Bronchial epithelial cell (primary cell): ENCODE results near the gene GABRQ. TPM values are rescaled to one million over a fixed set of nuclear protein-coding genes. Genes with fewer than 3 reads are reported as not detected.
"Not testable (repeated sequence)": the region's sequence is repeated elsewhere in the genome, so short reads cannot be mapped to it uniquely, and the experiment has no call there.

Experiments used
- DNase-seq: peaks from one replicate; pipeline ENCODE4 v3.0.0-alpha.2; 2010; ENCODE audit warnings: low read depth
- FAIRE-seq: peaks from 2 replicates; lab custom pipeline; 2011; peaks lifted over from hg19 to GRCh38; lab: Jason Lieb, UNC
- H3K27me3 ChIP-seq: 2 replicates; pipeline ENCODE4 v1.5.1; 2011; ENCODE audit warnings: low read length; ENCODE audit not compliant: control insufficient read depth, insufficient read depth
- H3K36me3 ChIP-seq: 2 replicates; pipeline ENCODE4 v1.5.1; 2011; ENCODE audit warnings: low read length; ENCODE audit not compliant: control insufficient read depth, insufficient read depth
- H3K4me3 ChIP-seq: 2 replicates; pipeline ENCODE4 v1.5.1; 2011; ENCODE audit warnings: mild to moderate bottlenecking, low read depth, low read length, control low read depth
- CTCF ChIP-seq: IDR thresholded peaks from 2 replicates; pipeline ENCODE4 v1.5.1; 2011; ENCODE audit warnings: mild to moderate bottlenecking, moderate library complexity, low read length, control low read depth, inconsistent platforms; ENCODE audit not compliant: insufficient read depth, severe bottlenecking
- total RNA-seq: library from RNA; depleted of rRNA; stranded (reverse); fragments of >200 nt; gene quantifications from 2 replicates; pipeline ENCODE4 v1.2.1, GENCODE V29; 2014

The GABRQ gene
- total RNA-seq, 1 donor from 2014 or later: under 0.01 TPM

DNA sequence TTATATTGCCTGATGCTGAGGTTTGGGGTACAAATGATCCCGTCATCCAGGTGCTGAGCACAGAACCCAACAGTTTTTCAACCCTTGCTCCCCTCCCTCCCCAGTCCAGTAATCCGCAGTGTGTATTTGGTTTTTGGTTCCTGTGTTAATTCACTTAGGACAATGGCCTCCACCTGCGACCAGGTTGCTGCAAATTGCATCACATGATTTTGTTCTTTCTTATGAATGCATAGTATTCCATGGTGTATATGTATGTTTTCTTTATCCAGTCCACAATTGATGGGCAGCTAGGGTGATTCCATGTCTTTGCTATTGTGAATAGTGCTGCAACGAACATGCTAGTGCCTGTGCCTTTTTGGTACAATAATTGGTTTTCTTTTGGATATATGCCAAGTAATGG, 25.4 kb downstream of the GABRQ start:
- H3K27me3 ChIP-seq: no peaks in the 10 kb centered on the region
- FAIRE-seq: no peak
- H3K36me3 ChIP-seq: no peaks in the 10 kb centered on the region
- no peak overlapping the region for H3K4me3 ChIP-seq
- no peak for DNase-seq
- no peak for TF ChIP-seq CTCF

DNA sequence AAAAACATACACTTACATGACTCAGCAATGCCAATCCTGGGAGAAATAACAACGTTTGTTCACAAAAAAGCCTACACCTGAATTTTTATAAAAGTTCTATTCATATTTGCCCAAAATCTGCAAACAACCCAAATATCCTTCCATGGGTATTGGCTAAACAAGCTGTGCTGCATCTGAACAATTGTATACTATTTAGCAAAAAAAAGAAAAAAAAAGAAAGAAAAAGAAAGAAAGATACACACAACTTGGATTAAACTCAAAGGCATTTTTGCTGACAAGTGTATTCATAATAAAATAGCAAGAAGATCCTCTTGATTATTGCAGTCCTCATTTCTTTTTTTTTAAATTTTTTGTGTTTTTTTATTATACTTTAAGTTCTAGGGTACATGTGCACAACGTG, 36.4 kb downstream of the GABRQ start:
- DNase-seq (no peak), FAIRE-seq (no peak)
- H3K27me3 ChIP-seq: no peaks in the 10 kb centered on the region
- no peak for TF ChIP-seq CTCF
- H3K4me3 ChIP-seq: no peak overlapping the region
- H3K36me3 ChIP-seq: no peaks in the 10 kb centered on the region

- H3K36me3 ChIP-seq, DNase-seq, H3K27me3 ChIP-seq, FAIRE-seq, H3K4me3 ChIP-seq: not testable (repeated sequence)
Measured at GRCh38 chrX:152674652-152675051, 37.0 kb downstream of the GABRQ start.

- peak; percentile 18 for FAIRE-seq
- H3K36me3 ChIP-seq, H3K4me3 ChIP-seq, DNase-seq, H3K27me3 ChIP-seq: not testable (repeated sequence)
Measured at GRCh38 chrX:152681012-152681411, 43.3 kb downstream of the GABRQ start.

DNA sequence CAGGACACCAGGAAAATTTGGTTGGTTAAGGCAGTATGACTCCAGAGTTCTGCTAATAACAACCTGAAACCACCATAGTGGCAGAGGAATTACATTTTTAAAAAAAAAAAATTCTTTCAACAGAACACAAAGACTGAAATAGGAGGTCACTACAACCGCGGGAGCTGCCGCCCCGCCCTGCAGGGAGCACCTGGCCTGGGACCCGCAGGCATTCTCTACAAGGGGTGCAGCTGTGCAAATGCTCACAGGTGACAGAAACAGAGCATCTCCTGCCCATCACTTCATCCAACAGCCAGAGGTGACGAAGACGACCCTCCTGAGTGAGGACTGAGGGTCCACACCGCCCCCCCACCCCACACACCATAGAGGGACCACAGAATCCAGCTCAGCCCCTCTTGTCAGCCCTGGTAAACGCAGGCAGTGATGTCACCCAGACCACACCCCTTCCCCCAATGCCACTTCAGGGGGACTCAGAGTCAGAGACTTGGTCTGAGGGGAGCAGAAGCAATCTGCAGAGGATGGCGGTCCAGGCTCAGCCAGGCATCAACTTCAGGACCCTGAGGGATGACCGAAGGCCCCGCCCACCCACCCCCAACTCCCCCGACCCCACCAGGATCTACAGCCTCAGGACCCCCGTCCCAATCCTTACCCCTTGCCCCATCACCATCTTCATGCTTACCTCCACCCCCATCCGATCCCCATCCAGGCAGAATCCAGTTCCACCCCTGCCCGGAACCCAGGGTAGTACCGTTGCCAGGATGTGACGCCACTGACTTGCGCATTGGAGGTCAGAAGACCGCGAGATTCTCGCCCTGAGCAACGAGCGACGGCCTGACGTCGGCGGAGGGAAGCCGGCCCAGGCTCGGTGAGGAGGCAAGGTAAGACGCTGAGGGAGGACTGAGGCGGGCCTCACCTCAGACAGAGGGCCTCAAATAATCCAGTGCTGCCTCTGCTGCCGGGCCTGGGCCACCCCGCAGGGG, 60.5 kb downstream of the GABRQ start, which contains the start of gene MAGEA3:
MAGEA3 (plus strand) TSS at position 843 of the 980 bp plus-strand sequence. CDS start 2,039 bp downstream, outside the sequence.
- DNase-seq, FAIRE-seq, H3K36me3 ChIP-seq, H3K27me3 ChIP-seq, H3K4me3 ChIP-seq: not testable (repeated sequence)

- H3K36me3 ChIP-seq, H3K27me3 ChIP-seq, H3K4me3 ChIP-seq, DNase-seq: not testable (repeated sequence)
- FAIRE-seq: peak; percentile 77
Measured at GRCh38 chrX:152700390-152700789, 62.7 kb downstream of the GABRQ start.

- DNase-seq, H3K27me3 ChIP-seq, H3K4me3 ChIP-seq, H3K36me3 ChIP-seq: not testable (repeated sequence)
- FAIRE-seq: peak; percentile 98
Measured at GRCh38 chrX:152706500-152706899, 68.8 kb downstream of the GABRQ start.

Other genes starting within 250 kb of the GABRQ start
- not detected in 2 replicates for gene GABRA3, start 186.6 kb upstream of the GABRQ start, total RNA-seq
- not detected in 2 replicates for gene MAGEA3, start 60.9 kb downstream of the GABRQ start, total RNA-seq
- not detected in 2 replicates for gene CSAG2, start 71.4 kb downstream of the GABRQ start, total RNA-seq
- not detected in 2 replicates for gene MAGEA2B, start 76.7 kb downstream of the GABRQ start, total RNA-seq
- not detected in 2 replicates for gene CSAG1, start 95.8 kb downstream of the GABRQ start, total RNA-seq
- gene MAGEA12, start 95.9 kb downstream of the GABRQ start, total RNA-seq: not detected in 2 replicates
- not detected in 2 replicates for gene MAGEA2, start 115.9 kb downstream of the GABRQ start, total RNA-seq
- not detected in 2 replicates for gene CSAG3, start 121.3 kb downstream of the GABRQ start, total RNA-seq
- not detected in 2 replicates for gene MAGEA6, start 131.8 kb downstream of the GABRQ start, total RNA-seq
- 25.0 and 28.0 TPM in 2 replicates for gene CETN2, start 192.9 kb downstream of the GABRQ start, total RNA-seq
- 18.4 and 24.6 TPM in 2 replicates for gene NSDHL, start 193.2 kb downstream of the GABRQ start, total RNA-seq